NT2/D1 (cell line): Measurements from ENCODE around the gene EPHA5.

ENCODE experiments used
- DNase-seq: peaks from one replicate; pipeline ENCODE4 v3.0.0-alpha.2; 2011; ENCODE audit warnings: low read depth, low spot score
- H3K27me3 ChIP-seq: 2 replicates; pipeline ENCODE4 v1.6.0; 2011; ENCODE audit warnings: mild to moderate bottlenecking; ENCODE audit not compliant: insufficient read length, insufficient read depth
- H3K36me3 ChIP-seq: 2 replicates; pipeline ENCODE4 v1.6.1; 2011; ENCODE audit warnings: mild to moderate bottlenecking, low read length, mixed read lengths; ENCODE audit not compliant: insufficient read depth, insufficient read length
- H3K4me1 ChIP-seq: 2 replicates; pipeline ENCODE4 v1.5.1; 2011; ENCODE audit not compliant: insufficient read depth, insufficient read length
- H3K4me3 ChIP-seq: 2 replicates; pipeline ENCODE4 v1.5.1; 2011; ENCODE audit warnings: low read depth; ENCODE audit not compliant: insufficient read length
- H3K9ac ChIP-seq: 2 replicates; pipeline ENCODE4 v1.6.0; 2011; ENCODE audit warnings: low read depth; ENCODE audit not compliant: insufficient read length
- H3K9me3 ChIP-seq: 2 replicates; pipeline ENCODE4 v1.5.1; 2011; ENCODE audit warnings: mild to moderate bottlenecking, low read length; ENCODE audit not compliant: insufficient read depth
- SUZ12 ChIP-seq: IDR thresholded peaks from 2 replicates; pipeline ENCODE4 v1.6.1; 2011; ENCODE audit not compliant: insufficient read length, insufficient read depth; ENCODE audit errors: extremely low read depth
- YY1 ChIP-seq: IDR thresholded peaks from 2 replicates; pipeline ENCODE4 v1.6.1; 2011; ENCODE audit not compliant: insufficient read length, insufficient read depth
- ZNF274 ChIP-seq: IDR thresholded peaks from 2 replicates; pipeline ENCODE4 v1.6.1; 2011; ENCODE audit warnings: mild to moderate bottlenecking, low read depth, low read length

EPHA5 gene

DNA sequence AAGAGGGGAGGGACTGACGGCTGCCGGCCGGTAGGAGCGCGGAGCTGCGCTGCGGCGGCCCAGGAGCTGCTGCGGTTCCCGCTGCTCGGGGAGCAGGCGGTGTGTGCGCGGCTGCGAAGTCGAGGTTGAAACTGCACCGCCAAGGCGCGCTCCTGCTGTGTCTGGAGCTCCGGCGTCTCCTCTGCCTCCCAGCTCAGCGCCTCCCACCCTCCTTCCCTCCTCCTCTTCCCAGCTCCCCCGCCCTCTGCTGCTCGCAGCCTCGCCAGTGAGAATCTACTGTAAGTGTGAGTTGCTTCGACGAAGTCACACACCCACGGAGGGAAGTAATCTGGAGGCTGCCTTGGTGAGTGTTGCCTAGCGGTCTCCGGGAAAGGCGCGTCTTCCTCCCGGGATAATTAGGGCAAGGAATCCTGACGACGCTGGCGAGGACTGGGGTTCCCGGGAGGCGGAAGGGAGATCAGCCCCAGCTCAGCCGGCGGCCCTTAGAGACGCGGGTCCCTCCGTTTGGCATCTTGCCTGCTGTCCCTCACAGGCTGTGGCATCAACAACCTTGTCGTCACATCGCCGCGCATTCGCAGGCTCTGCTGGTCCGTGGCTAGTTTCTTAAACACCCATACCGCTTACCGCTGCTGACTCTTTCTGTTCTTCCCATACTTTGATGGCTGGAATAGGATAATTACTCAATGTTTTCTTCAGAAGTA is at the start of gene EPHA5:
Gene EPHA5 (minus strand): TSS at position 159 of the 701 bp plus-strand sequence. CDS start 747 bp downstream, outside the sequence.
- peaks cover 63% of the 10 kb centered on the region for H3K27me3 ChIP-seq
- no peaks in the 10 kb centered on the region for H3K36me3 ChIP-seq
- peak within 1 kb of the TSS; percentile 74 for H3K9ac ChIP-seq
- peaks cover 3% of the 10 kb centered on the region for H3K4me1 ChIP-seq
- H3K4me3 ChIP-seq = peak within 1 kb of the TSS; percentile 51
- no peaks in the 10 kb centered on the region for H3K9me3 ChIP-seq
- DNase-seq = peak; percentile 65
- TF ChIP-seq SUZ12 = no peak
- no peak for TF ChIP-seq ZNF274
- no peak for TF ChIP-seq YY1

- Histone ChIP-seq H3K4me1 (no peaks in the 10 kb centered on the region), H3K36me3 (no peaks in the 10 kb centered on the region), H3K4me3 (no peak overlapping the region), H3K9me3 (no peaks in the 10 kb centered on the region), H3K9ac (no peak overlapping the region), H3K27me3 (no peaks in the 10 kb centered on the region)
- TF ChIP-seq YY1 = no peak
- no peak for TF ChIP-seq ZNF274
- TF ChIP-seq SUZ12 = no peak
- DNase-seq = no peak
Observed at GRCh38 chr4:65719635-65720034, 49.3 kb upstream of the EPHA5 start.

GRCh38 chr4:65698631-65699030 is 28.3 kb upstream of the EPHA5 start:
- Histone ChIP-seq H3K9ac (no peak overlapping the region), H3K36me3 (no peaks in the 10 kb centered on the region), H3K27me3 (no peaks in the 10 kb centered on the region), H3K9me3 (no peaks in the 10 kb centered on the region), H3K4me3 (no peak overlapping the region), H3K4me1 (no peaks in the 10 kb centered on the region)
- no peak for DNase-seq
- no peak for TF ChIP-seq SUZ12
- no peak for TF ChIP-seq YY1
- TF ChIP-seq ZNF274 = no peak

DNA sequence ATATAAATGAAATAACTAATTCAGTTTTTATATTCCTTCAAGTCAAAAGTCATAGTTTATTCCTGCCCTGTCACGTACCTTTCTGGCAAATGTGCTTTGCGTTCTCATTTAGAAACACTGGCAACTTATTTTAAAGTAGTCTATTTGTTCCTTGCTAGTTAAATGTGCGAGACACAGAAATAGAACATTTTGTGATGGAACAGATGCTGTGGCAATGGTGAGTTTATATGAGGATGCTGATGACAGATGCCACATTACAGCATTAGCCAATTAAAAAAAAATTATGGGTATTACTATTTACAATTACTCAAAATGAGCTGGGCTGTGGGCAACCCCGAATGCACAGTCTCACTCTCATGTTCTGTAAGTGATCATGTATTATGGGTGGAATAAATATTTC is 26.1 kb upstream of the EPHA5 start:
- Histone ChIP-seq H3K4me1 (no peaks in the 10 kb centered on the region), H3K4me3 (no peak overlapping the region), H3K27me3 (no peaks in the 10 kb centered on the region), H3K9me3 (no peaks in the 10 kb centered on the region), H3K9ac (no peak overlapping the region), H3K36me3 (no peaks in the 10 kb centered on the region)
- DNase-seq = no peak
- TF ChIP-seq ZNF274 (no peak), YY1 (no peak), SUZ12 (no peak)

DNA sequence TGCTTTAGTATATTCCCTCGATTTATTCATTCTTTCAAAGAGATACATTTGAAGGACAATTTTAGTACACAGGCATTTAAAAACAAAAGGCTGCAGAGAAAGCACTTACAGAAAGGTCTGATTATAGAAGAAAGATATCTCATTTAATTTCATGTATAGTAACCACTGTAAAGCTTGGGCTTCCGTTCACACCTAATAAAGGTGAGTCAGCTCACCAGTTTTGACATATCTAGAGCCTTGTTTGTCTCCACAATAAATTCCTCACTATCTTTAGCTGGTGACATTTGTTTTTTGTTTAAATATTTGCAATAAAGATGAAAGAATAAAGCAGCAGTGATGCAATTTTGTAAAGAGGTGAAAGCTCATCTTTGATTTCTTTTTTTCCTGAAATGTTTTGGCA is 1.1 kb upstream of the EPHA5 start:
- no peak overlapping the region for H3K9ac ChIP-seq
- H3K27me3 ChIP-seq = peaks cover 63% of the 10 kb centered on the region
- TF ChIP-seq SUZ12 = no peak
- no peak for TF ChIP-seq ZNF274
- no peak for TF ChIP-seq YY1
- peaks cover 3% of the 10 kb centered on the region for H3K4me1 ChIP-seq
- no peaks in the 10 kb centered on the region for H3K36me3 ChIP-seq
- no peak for DNase-seq
- H3K9me3 ChIP-seq = no peaks in the 10 kb centered on the region
- H3K4me3 ChIP-seq = no peak overlapping the region

DNA sequence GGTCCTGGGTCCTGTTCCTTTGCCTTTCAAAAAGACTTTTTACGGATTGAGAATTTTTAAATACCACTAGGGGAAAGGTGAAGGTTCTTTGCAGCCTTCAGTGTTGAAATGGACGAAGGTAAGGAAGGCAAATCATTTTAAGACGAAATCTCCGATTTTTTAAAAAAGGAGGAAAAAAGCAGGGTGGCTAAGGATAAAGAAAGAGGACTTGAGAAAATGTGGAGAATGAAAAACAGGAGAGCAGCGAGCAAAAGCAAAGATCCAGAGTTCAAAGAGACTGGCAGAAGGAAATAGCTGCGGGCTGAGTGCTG is 314 bp downstream of the EPHA5 start:
- no peaks in the 10 kb centered on the region for H3K9me3 ChIP-seq
- peak overlapping the region; percentile 74 for H3K9ac ChIP-seq
- TF ChIP-seq SUZ12 (no peak), YY1 (no peak), ZNF274 (no peak)
- peak overlapping the region; percentile 51 for H3K4me3 ChIP-seq
- H3K36me3 ChIP-seq = no peaks in the 10 kb centered on the region
- peaks cover 63% of the 10 kb centered on the region for H3K27me3 ChIP-seq
- no peak for DNase-seq
- H3K4me1 ChIP-seq = peaks cover 3% of the 10 kb centered on the region

DNA sequence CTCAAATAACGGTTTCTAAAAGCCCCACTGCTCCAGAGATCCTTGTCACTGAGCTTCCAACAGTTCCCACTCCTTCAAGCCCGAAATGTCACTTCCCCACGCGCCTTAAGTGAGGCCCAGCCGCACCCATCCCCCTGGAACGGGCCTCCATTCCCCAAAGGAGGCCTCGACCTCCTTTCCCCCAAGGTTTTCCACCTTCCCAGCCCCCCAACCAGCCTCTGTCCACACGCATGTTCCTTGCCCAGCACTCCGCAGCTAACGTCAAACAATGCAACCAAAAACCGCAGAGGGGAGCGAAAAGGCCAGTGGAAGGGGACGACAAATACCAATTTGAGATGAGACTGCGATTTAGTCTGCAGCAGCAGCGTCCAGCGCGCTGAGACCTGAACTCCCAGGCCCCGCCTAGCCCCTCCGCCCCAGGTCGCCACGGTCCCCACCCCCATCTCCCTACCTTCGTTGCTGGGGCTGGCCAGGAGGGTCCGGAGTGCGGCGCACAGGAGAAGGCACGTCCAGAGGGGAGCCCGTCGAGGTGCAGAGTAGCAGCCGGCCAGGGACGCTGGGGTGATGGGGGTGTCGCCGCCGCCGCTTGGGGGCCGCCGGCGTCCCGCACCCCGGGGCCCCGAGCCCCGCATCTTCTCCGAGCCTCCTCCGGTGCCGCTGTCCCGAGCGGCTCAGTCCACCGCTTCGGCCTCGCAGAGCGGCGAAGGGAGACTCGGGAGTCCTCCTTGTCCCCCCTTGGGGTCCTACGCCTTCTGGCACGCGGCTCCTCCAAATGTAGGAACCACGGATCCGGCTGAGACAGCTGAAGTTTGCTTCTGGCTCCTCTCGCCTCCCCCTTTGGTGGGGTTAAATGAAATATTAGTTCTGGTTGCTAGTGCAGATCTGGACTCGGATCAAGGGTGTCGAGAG is 924 bp downstream of the EPHA5 start:
- H3K9me3 ChIP-seq = no peaks in the 10 kb centered on the region
- H3K9ac ChIP-seq = peak overlapping the region; percentile 74
- no peaks in the 10 kb centered on the region for H3K36me3 ChIP-seq
- H3K27me3 ChIP-seq = peaks cover 63% of the 10 kb centered on the region
- peak overlapping the region; percentile 51 for H3K4me3 ChIP-seq
- H3K4me1 ChIP-seq = peaks cover 3% of the 10 kb centered on the region
- DNase-seq = no peak
- TF ChIP-seq SUZ12 = no peak
- TF ChIP-seq YY1 = no peak
- no peak for TF ChIP-seq ZNF274
